MM.1S (cell line): ENCODE data around the gene KL.

Source experiments
- DNase-seq: peaks from one replicate; pipeline ENCODE4 v3.0.0-alpha.2; 2015
- H2AFZ ChIP-seq: fragments of 300-600 bp; sonication (generic); 2 replicates; pipeline ENCODE4 v1.6.0; 2016; ENCODE audit warnings: antibody characterized with exemption, low read length
- H3F3A ChIP-seq: fragments of 300-600 bp; sonication (generic); 2 replicates; pipeline ENCODE4 v1.6.1; 2016; ENCODE audit warnings: mild to moderate bottlenecking, antibody characterized with exemption, low read length, moderate library complexity, mixed read lengths; ENCODE audit not compliant: insufficient read depth
- H3K27ac ChIP-seq: fragments of 300-600 bp; sonication (generic); 2 replicates; pipeline ENCODE4 v1.5.1; 2016; ENCODE audit warnings: mild to moderate bottlenecking, low read length
- H3K27me3 ChIP-seq: fragments of 300-600 bp; sonication (generic); replicated peaks from 2 replicates; pipeline ENCODE4 v1.6.0; 2016; ENCODE audit warnings: low read length; ENCODE audit not compliant: insufficient read depth
- H3K36me3 ChIP-seq: fragments of 300-600 bp; sonication (generic); replicated peaks from 2 replicates; pipeline ENCODE4 v1.6.1; 2016; ENCODE audit warnings: mild to moderate bottlenecking, low read length, mixed read lengths; ENCODE audit not compliant: insufficient read depth
- H3K4me1 ChIP-seq: fragments of 300-600 bp; sonication (generic); 2 replicates; pipeline ENCODE4 v1.6.1; 2016; ENCODE audit warnings: low read length, mixed read lengths
- H3K4me2 ChIP-seq: fragments of 300-600 bp; sonication (generic); 2 replicates; pipeline ENCODE4 v1.6.0; 2016; ENCODE audit warnings: low read depth, low read length
- H3K4me3 ChIP-seq: fragments of 300-600 bp; sonication (generic); 2 replicates; pipeline ENCODE4 v1.5.1; 2016; ENCODE audit warnings: low read length, mixed read lengths
- H3K79me2 ChIP-seq: fragments of 300-600 bp; sonication (generic); 2 replicates; pipeline ENCODE4 v1.6.1; 2016; ENCODE audit warnings: mixed run types, low read length, mixed read lengths
- H3K9ac ChIP-seq: fragments of 300-600 bp; sonication (generic); 2 replicates; pipeline ENCODE4 v1.6.1; 2016; ENCODE audit warnings: low read length, mixed read lengths
- H3K9me2 ChIP-seq: fragments of 300-600 bp; sonication (generic); replicated peaks from 2 replicates; pipeline ENCODE4 v1.6.1; 2016; ENCODE audit warnings: mild to moderate bottlenecking, low read length, mixed read lengths; ENCODE audit not compliant: insufficient read depth
- H3K9me3 ChIP-seq: fragments of 300-600 bp; sonication (generic); replicated peaks from 2 replicates; pipeline ENCODE4 v1.6.1; 2016; ENCODE audit warnings: mild to moderate bottlenecking, low read length, mixed read lengths; ENCODE audit not compliant: insufficient read depth
- H4K20me1 ChIP-seq: fragments of 300-600 bp; sonication (generic); 2 replicates; pipeline ENCODE4 v1.6.1; 2016; ENCODE audit warnings: mild to moderate bottlenecking, low read length, moderate library complexity, mixed read lengths; ENCODE audit not compliant: insufficient read depth
- EZH2 ChIP-seq: fragments of 300-600 bp; sonication (generic); optimal IDR thresholded peaks from 2 replicates; pipeline ENCODE3; 2017; ENCODE audit warnings: low read depth, mild to moderate bottlenecking, antibody characterized with exemption, low read length, mixed read lengths
- EZH2phosphoT487 ChIP-seq: fragments of 300-600 bp; sonication (generic); IDR thresholded peaks from 2 replicates; pipeline ENCODE4 v1.6.1; 2018; ENCODE audit warnings: antibody characterized with exemption, low read length
- TF ChIP-seq, protein P1 (sequence below): fragments of 300-600 bp; sonication (generic); IDR thresholded peaks from 2 replicates; pipeline ENCODE4 v1.5.1; 2016; ENCODE audit warnings: antibody characterized with exemption, low read length, mixed read lengths

The KL gene

DNA sequence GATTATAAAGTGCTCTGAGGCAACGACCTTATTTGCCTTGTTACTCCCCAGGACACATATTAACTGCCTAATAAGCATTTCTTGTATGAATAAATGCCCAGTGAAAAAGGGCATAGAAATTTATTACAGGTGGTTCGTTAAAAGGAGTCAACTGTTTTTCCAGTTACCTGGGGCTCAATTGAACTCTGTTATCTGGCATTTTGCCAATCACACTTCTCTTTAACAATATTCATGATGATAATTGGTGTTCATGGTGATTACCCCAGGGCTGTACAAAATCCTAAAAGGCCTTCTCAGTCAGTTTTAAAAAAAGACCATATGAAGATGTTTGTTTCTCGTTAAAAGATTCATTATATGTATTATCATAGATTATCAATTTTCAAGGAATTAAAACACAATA, 57.1 kb downstream of the KL start:
- no peaks in the 10 kb centered on the region for H3K9me3 ChIP-seq
- H3K9me2 ChIP-seq = no peaks in the 10 kb centered on the region
- H3K4me3 ChIP-seq = no peak overlapping the region
- H3K4me2 ChIP-seq = no peak overlapping the region
- no peak for TF ChIP-seq EZH2phosphoT487
- no peak for TF ChIP-seq EZH2
- TF ChIP-seq, protein P1, sequence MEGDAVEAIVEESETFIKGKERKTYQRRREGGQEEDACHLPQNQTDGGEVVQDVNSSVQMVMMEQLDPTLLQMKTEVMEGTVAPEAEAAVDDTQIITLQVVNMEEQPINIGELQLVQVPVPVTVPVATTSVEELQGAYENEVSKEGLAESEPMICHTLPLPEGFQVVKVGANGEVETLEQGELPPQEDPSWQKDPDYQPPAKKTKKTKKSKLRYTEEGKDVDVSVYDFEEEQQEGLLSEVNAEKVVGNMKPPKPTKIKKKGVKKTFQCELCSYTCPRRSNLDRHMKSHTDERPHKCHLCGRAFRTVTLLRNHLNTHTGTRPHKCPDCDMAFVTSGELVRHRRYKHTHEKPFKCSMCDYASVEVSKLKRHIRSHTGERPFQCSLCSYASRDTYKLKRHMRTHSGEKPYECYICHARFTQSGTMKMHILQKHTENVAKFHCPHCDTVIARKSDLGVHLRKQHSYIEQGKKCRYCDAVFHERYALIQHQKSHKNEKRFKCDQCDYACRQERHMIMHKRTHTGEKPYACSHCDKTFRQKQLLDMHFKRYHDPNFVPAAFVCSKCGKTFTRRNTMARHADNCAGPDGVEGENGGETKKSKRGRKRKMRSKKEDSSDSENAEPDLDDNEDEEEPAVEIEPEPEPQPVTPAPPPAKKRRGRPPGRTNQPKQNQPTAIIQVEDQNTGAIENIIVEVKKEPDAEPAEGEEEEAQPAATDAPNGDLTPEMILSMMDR = no peak
- H3K9ac ChIP-seq = no peak overlapping the region
- H3K27ac ChIP-seq = no peak overlapping the region
- H3K36me3 ChIP-seq = no peaks in the 10 kb centered on the region
- no peaks in the 10 kb centered on the region for H3K27me3 ChIP-seq
- no peak for DNase-seq
- no peaks in the 10 kb centered on the region for H3K79me2 ChIP-seq
- no peaks in the 10 kb centered on the region for H3K4me1 ChIP-seq
- no peak overlapping the region for H2AFZ ChIP-seq
- H3F3A ChIP-seq = no peaks in the 10 kb centered on the region
- H4K20me1 ChIP-seq = no peaks in the 10 kb centered on the region

DNA sequence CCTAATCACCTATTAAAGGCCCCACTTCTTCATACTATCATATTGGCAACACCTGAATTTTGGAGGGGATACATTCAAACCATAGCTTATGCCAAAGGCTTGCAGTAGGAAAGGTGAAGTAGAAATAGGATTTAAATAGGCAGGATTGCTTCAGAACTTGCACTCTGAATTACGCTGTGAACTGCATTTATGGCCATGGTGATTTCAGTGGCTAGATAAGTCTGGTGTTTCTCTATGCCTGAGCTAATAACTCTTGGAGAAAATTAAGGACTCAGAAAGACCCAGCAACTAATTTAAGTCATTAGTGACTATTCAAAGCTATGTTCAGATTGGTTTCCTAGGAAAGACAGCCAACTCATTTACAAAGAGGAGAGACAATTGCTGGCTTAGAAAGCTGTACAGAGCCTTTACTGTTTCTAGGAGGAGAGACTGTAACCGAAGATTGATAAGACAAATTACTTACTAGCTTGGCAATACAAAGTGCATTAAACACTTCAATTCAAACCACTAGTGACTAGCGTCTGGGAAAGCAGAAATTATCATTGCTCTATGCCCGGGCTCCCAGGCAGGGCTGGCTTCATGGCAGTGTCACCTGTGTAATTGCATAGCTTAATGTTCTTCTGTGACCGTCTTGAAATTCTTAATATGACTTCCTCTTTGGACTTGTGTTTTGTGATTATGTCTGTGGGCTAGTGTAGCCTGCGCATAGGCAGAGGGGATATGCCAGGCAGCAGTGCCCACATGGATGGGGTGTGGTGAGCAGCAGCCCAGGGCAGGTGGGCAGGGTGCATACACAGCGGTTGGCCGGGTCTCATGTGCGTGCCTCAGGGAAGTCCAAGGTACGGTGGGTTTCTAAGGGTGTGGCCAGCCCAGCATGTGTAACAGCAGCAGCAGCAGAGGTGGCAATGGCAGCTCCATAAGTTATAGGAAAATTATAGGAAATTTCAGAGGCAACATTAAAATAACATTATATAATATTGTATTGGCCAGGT, 60.1 kb downstream of the KL start:
- H4K20me1 ChIP-seq = no peaks in the 10 kb centered on the region
- no peak overlapping the region for H3K4me3 ChIP-seq
- H3K36me3 ChIP-seq = no peaks in the 10 kb centered on the region
- no peak for DNase-seq
- H3K4me2 ChIP-seq = no peak overlapping the region
- H3K79me2 ChIP-seq = no peaks in the 10 kb centered on the region
- no peak overlapping the region for H2AFZ ChIP-seq
- TF ChIP-seq, protein P1 = no peak
- no peak for TF ChIP-seq EZH2phosphoT487
- no peak for TF ChIP-seq EZH2
- no peak overlapping the region for H3K9ac ChIP-seq
- H3K9me3 ChIP-seq = no peaks in the 10 kb centered on the region
- no peaks in the 10 kb centered on the region for H3K27me3 ChIP-seq
- no peaks in the 10 kb centered on the region for H3K4me1 ChIP-seq
- no peak overlapping the region for H3K27ac ChIP-seq
- no peaks in the 10 kb centered on the region for H3K9me2 ChIP-seq
- no peaks in the 10 kb centered on the region for H3F3A ChIP-seq

DNA sequence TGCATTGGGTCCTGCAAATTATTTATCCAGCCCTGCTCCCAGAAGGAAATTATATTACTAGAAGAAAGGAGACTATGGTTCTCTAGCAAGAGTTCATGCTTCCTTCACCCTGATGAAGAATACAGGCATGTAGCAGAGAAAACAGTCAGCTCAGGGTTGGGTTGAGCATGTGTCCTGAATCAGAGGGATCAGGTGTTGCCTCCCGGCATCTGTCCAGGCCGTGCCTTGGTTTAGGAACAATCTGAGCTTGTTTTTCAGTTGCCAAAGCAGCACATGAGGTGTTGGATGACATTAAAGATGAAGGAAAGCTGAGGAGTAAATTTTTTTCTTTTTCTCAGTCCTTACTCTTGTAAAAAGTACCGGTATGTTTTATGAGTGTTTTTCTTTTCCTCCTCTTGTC, 62.0 kb downstream of the KL start:
- no peaks in the 10 kb centered on the region for H3K79me2 ChIP-seq
- TF ChIP-seq EZH2 (no peak), EZH2phosphoT487 (no peak)
- TF ChIP-seq, protein P1 = no peak
- H3K27ac ChIP-seq = no peak overlapping the region
- H3K4me3 ChIP-seq = no peak overlapping the region
- H3K4me2 ChIP-seq = no peak overlapping the region
- H3K9me3 ChIP-seq = no peaks in the 10 kb centered on the region
- H4K20me1 ChIP-seq = no peaks in the 10 kb centered on the region
- no peak for DNase-seq
- no peaks in the 10 kb centered on the region for H3K36me3 ChIP-seq
- no peaks in the 10 kb centered on the region for H3K27me3 ChIP-seq
- no peak overlapping the region for H3K9ac ChIP-seq
- no peak overlapping the region for H2AFZ ChIP-seq
- H3K9me2 ChIP-seq = no peaks in the 10 kb centered on the region
- no peaks in the 10 kb centered on the region for H3F3A ChIP-seq
- no peaks in the 10 kb centered on the region for H3K4me1 ChIP-seq
